ENCODE results near the gene RGS17. TPM values are rescaled to one million over a fixed set of nuclear protein-coding genes. Genes with fewer than 3 reads are reported as not detected.
"Not testable (repeated sequence)": the region's sequence is repeated elsewhere in the genome, so short reads cannot be mapped to it uniquely, and the experiment has no call there.

Gene RGS17
- total RNA-seq, 1 donor from 2014 or later: 0.31 TPM

GRCh38 chr6:152977556-152977955, 153.5 kb downstream of the RGS17 start:
- ATAC-seq: no peak
- no peak for DNase-seq (ENCODE audit: low spot score)
- intact Hi-C loops (cut with DNase I): no loop called here

GRCh38 chr6:152976749-152977148, 154.3 kb downstream of the RGS17 start:
- DNase-seq (ENCODE audit: low spot score) (no peak), ATAC-seq (no peak)
- intact Hi-C loops (cut with DNase I): no loop called here

GRCh38 chr6:152975204-152975915, 155.7 kb downstream of the RGS17 start:
- intact Hi-C loops (cut with DNase I): no loop called here

GRCh38 chr6:152973916-152974315, 157.2 kb downstream of the RGS17 start:
- DNase-seq (ENCODE audit: low spot score) (no peak), ATAC-seq (no peak)
- intact Hi-C loops (cut with DNase I): no loop called here

More at GRCh38 chr6:152975204-152975915, 155.7 kb downstream of the RGS17 start:
- no peak for ATAC-seq
- no peak for DNase-seq (ENCODE audit: low spot score)

- no peak for ATAC-seq
- intact Hi-C loops (cut with DNase I): no loop called here
- DNase-seq (ENCODE audit: low spot score): no peak
Observed at GRCh38 chr6:152969688-152970418, 161.2 kb downstream of the RGS17 start.

- intact Hi-C loops (cut with DNase I); ATAC-seq; DNase-seq (ENCODE audit: low spot score): not testable (repeated sequence)
Observed at GRCh38 chr6:152966168-152966894, 164.8 kb downstream of the RGS17 start.

GRCh38 chr6:152959333-152959732, 171.7 kb downstream of the RGS17 start:
- intact Hi-C loops (cut with DNase I): no loop called here
- DNase-seq (ENCODE audit: low spot score) (no peak), ATAC-seq (no peak)

GRCh38 chr6:152957796-152958195, 173.3 kb downstream of the RGS17 start:
- DNase-seq (ENCODE audit: low spot score) (no peak), ATAC-seq (no peak)
- intact Hi-C loops (cut with DNase I): no loop called here

Other genes starting within 250 kb of the RGS17 start
- 5.1 TPM for gene FBXO5, start 148.2 kb downstream of the RGS17 start, total RNA-seq
- 17.8 TPM for gene MTRF1L, start 128.6 kb downstream of the RGS17 start, total RNA-seq